Measurements from ENCODE around the gene PTPN13.

- TF ChIP-seq CTCF (IDR thresholded peaks at IDR 0.05) (no peak), POLR2A (IDR thresholded peaks at IDR 0.05) (peak in 1 of 2 donors; percentile 17)
Measured at GRCh38 chr4:86595426-86595805, 1.3 kb downstream of the PTPN13 start.
